DND-41 (cell line): ENCODE data around the gene ME3.
A peak's percentile ranks its signal among the peaks of the same experiment; 100 is the strongest.

Experiments used
- ATAC-seq: fragments of 200-7000 bp; cut with Tn5 transposase; 3 replicates; pipeline ENCODE4 v1.9.1; 2021; ENCODE audit warnings: low read depth; ENCODE audit not compliant: insufficient read depth
- DNase-seq: peaks from one replicate; pipeline ENCODE4 v3.0.0-alpha.2; 2020
- H2AFZ ChIP-seq: 2 replicates; pipeline ENCODE4 v1.6.0; 2012; ENCODE audit warnings: low read depth, low read length
- H3K27ac ChIP-seq: 2 replicates; pipeline ENCODE4 v1.5.1; 2012; ENCODE audit warnings: low read length, inconsistent platforms
- H3K27me3 ChIP-seq: fragments of 200-600 bp; sonication (generic); 2 replicates; pipeline ENCODE4 v1.6.0; 2012; ENCODE audit warnings: low read length, mild to moderate bottlenecking, inconsistent platforms; ENCODE audit not compliant: insufficient read depth, poor library complexity
- H3K36me3 ChIP-seq: 2 replicates; pipeline ENCODE4 v1.5.1; 2012; ENCODE audit warnings: low read length, inconsistent platforms; ENCODE audit not compliant: insufficient read depth
- H3K4me1 ChIP-seq: 2 replicates; pipeline ENCODE4 v1.5.1; 2012; ENCODE audit warnings: mild to moderate bottlenecking, low read length; ENCODE audit not compliant: insufficient read depth
- H3K4me2 ChIP-seq: 2 replicates; pipeline ENCODE4 v1.6.0; 2012; ENCODE audit warnings: mild to moderate bottlenecking, moderate library complexity, low read length, inconsistent platforms; ENCODE audit not compliant: insufficient read depth
- H3K4me3 ChIP-seq, 2 experiments: fragments of 200-600 bp in 1 of 2; shearing (Covaris generic) in 1 of 2; 2 replicates each; pipeline ENCODE4 v1.5.1; 2012 to 2016; ENCODE audit warnings: inconsistent platforms in 2 of 2, low read length in 2 of 2, mild to moderate bottlenecking in 2 of 2, low read depth in 1 of 2, moderate library complexity in 1 of 2
- H3K79me2 ChIP-seq: 2 replicates; pipeline ENCODE4 v1.6.0; 2012; ENCODE audit warnings: low read length, inconsistent platforms; ENCODE audit not compliant: insufficient read depth
- H3K9ac ChIP-seq: 2 replicates; pipeline ENCODE4 v1.6.0; 2012; ENCODE audit warnings: low read depth, mild to moderate bottlenecking, inconsistent platforms, low read length, moderate library complexity
- H3K9me3 ChIP-seq: 2 replicates; pipeline ENCODE4 v1.5.1; 2012; ENCODE audit warnings: low read length, moderate library complexity, mild to moderate bottlenecking, inconsistent platforms; ENCODE audit not compliant: insufficient read depth, severe bottlenecking
- H4K20me1 ChIP-seq: 2 replicates; pipeline ENCODE4 v1.6.0; 2012; ENCODE audit warnings: low read length; ENCODE audit not compliant: insufficient read depth
- CTCF ChIP-seq: IDR thresholded peaks from 2 replicates; pipeline ENCODE4 v1.5.1; 2012; ENCODE audit warnings: borderline replicate concordance, low read length, moderate library complexity, mild to moderate bottlenecking; ENCODE audit not compliant: poor library complexity, severe bottlenecking; ENCODE audit errors: extremely low read depth
- EZH2 ChIP-seq: IDR thresholded peaks from 3 replicates; pipeline ENCODE4 v1.6.1; 2012; ENCODE audit warnings: borderline replicate concordance, low read depth, mild to moderate bottlenecking, moderate library complexity, low read length, inconsistent platforms; ENCODE audit not compliant: severe bottlenecking

ME3 gene

GRCh38 chr11:86403458-86403857 is 269.0 kb downstream of the ME3 start:
- no peak overlapping the region for H3K27ac ChIP-seq
- no peak overlapping the region for H3K4me3 ChIP-seq
- no peak for TF ChIP-seq EZH2
- no peak for TF ChIP-seq CTCF

GRCh38 chr11:86398106-86398505 is 274.3 kb downstream of the ME3 start:
- Histone ChIP-seq H3K36me3 (no peaks in the 10 kb centered on the region), H3K4me3 (no peak overlapping the region), H3K79me2 (no peaks in the 10 kb centered on the region), H3K9me3 (no peaks in the 10 kb centered on the region), H3K4me2 (no peak overlapping the region), H3K9ac (no peak overlapping the region), H3K27me3 (no peaks in the 10 kb centered on the region), H2AFZ (no peak overlapping the region), H3K4me1 (no peaks in the 10 kb centered on the region), H3K27ac (no peak overlapping the region), H4K20me1 (no peaks in the 10 kb centered on the region)
- ATAC-seq (0 out of 3 replicates have a peak, but pooled peaks have one; percentile 24), DNase-seq (no peak)
- no peak for TF ChIP-seq EZH2
- TF ChIP-seq CTCF: no peak

More at GRCh38 chr11:86403458-86403857, 269.0 kb downstream of the ME3 start:
- ATAC-seq (no peak), DNase-seq (no peak)
- no peak overlapping the region for H2AFZ ChIP-seq
- H3K4me2 ChIP-seq: no peak overlapping the region
- no peaks in the 10 kb centered on the region for H4K20me1 ChIP-seq
- no peak overlapping the region for H3K9ac ChIP-seq
- no peaks in the 10 kb centered on the region for H3K36me3 ChIP-seq
- no peaks in the 10 kb centered on the region for H3K27me3 ChIP-seq
- H3K79me2 ChIP-seq: no peaks in the 10 kb centered on the region
- no peaks in the 10 kb centered on the region for H3K9me3 ChIP-seq
- no peaks in the 10 kb centered on the region for H3K4me1 ChIP-seq

GRCh38 chr11:86397351-86397750 is 275.1 kb downstream of the ME3 start:
- H3K36me3 ChIP-seq: no peaks in the 10 kb centered on the region
- no peak overlapping the region for H3K4me3 ChIP-seq
- no peak overlapping the region for H3K4me2 ChIP-seq
- no peak overlapping the region for H3K27ac ChIP-seq
- H3K4me1 ChIP-seq: no peaks in the 10 kb centered on the region
- DNase-seq (no peak), ATAC-seq (no peak)
- H3K9ac ChIP-seq: no peak overlapping the region
- H2AFZ ChIP-seq: no peak overlapping the region
- H4K20me1 ChIP-seq: no peaks in the 10 kb centered on the region
- H3K79me2 ChIP-seq: no peaks in the 10 kb centered on the region
- no peak for TF ChIP-seq EZH2
- no peak for TF ChIP-seq CTCF
- H3K27me3 ChIP-seq: no peaks in the 10 kb centered on the region
- H3K9me3 ChIP-seq: no peaks in the 10 kb centered on the region

- Histone ChIP-seq H3K4me1 (no peaks in the 10 kb centered on the region), H3K27ac (no peak overlapping the region), H4K20me1 (no peaks in the 10 kb centered on the region), H3K4me3 (no peak overlapping the region), H3K9me3 (no peaks in the 10 kb centered on the region), H3K4me2 (no peak overlapping the region), H2AFZ (no peak overlapping the region), H3K79me2 (no peaks in the 10 kb centered on the region), H3K27me3 (no peaks in the 10 kb centered on the region), H3K36me3 (no peaks in the 10 kb centered on the region), H3K9ac (no peak overlapping the region)
- DNase-seq: no peak
- no peak for ATAC-seq
- TF ChIP-seq CTCF (no peak), EZH2 (no peak)
These were observed 276.0 kb downstream of the ME3 start for GRCh38 chr11:86396396-86396795.
